ENCODE measurements around the gene AMBP. TPM values are rescaled to one million over a fixed set of nuclear protein-coding genes. Genes with fewer than 3 reads are reported as not detected.

Gene AMBP
- total RNA-seq = not detected
- not detected for total RNA-seq (2013)

DNA sequence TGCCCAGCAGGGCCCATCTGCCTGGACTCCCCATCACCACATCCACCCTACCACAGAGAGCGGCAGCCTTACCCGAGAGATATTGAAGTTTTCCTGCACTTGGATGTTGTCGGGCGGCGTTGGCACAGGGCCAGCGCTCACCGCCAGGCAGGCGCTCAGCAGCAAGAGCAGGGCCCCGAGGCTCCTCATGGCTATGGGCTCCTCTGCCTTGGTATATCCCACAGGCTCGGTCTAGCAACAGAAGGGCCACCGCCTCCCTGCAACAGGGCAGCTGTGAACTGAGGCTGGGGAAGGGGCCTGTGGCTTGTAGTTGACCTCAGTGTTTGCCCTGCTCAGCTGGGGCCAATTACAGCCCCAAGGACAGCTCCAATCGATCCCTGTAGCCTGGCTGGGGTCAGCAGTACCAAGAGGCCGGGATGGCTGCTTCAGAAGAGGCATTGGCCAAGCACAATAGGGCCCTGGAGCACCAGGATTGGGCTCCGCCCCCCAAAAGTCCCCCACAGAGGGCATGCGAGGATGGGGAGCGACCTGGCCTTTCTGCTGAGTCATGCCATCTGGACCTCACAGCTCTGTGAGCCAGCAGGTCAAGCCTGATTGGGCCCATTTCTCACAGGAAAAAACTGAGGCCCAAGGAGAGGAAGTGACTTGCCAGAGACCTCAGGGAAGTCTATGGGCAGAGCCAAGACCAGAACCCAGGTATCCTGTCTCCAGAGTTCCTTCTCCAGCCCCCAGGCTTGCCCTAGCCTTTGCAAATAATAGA lies at the start of gene AMBP:
TSS of gene AMBP (minus strand) at position 280 of the 760 bp plus-strand sequence. CDS start at position 189, 91 bp downstream.
- Mint-ChIP-seq H3K9me3 (no peaks in the 10 kb centered on the region), H3K4me1 (no peaks in the 10 kb centered on the region), H3K36me3 (no peaks in the 10 kb centered on the region), H3K27ac (no peak within 1 kb of the TSS), H3K4me3 (no peak within 1 kb of the TSS), H3K27me3 (ENCODE audit: low read depth in 2 of 2) (peaks cover 9 to 22% of the 10 kb centered on the region in 2 donors)
- intact Hi-C loops (cut with micrococcal nuclease) = no loop called here
- DNase-seq (no peak), ATAC-seq (no peak)
- no peaks in the 10 kb centered on the region for H3K9me3 ChIP-seq (ENCODE audit: control insufficient read depth, insufficient read depth, low read length)
- H3K4me1 ChIP-seq (ENCODE audit: control insufficient read depth, insufficient read depth, low read length) = no peaks in the 10 kb centered on the region
- no peak within 1 kb of the TSS for H3K4me3 ChIP-seq (ENCODE audit: low read length)
- H3K27me3 ChIP-seq (ENCODE audit: control insufficient read depth, insufficient read depth, low read length) = no peaks in the 10 kb centered on the region
- WGBS (ENCODE audit: insufficient coverage) = 76% methylated on average over 16 of the region's 16 CpGs
- no peak within 1 kb of the TSS for H3K27ac ChIP-seq (ENCODE audit: low read length)
- TF ChIP-seq, protein P1, sequence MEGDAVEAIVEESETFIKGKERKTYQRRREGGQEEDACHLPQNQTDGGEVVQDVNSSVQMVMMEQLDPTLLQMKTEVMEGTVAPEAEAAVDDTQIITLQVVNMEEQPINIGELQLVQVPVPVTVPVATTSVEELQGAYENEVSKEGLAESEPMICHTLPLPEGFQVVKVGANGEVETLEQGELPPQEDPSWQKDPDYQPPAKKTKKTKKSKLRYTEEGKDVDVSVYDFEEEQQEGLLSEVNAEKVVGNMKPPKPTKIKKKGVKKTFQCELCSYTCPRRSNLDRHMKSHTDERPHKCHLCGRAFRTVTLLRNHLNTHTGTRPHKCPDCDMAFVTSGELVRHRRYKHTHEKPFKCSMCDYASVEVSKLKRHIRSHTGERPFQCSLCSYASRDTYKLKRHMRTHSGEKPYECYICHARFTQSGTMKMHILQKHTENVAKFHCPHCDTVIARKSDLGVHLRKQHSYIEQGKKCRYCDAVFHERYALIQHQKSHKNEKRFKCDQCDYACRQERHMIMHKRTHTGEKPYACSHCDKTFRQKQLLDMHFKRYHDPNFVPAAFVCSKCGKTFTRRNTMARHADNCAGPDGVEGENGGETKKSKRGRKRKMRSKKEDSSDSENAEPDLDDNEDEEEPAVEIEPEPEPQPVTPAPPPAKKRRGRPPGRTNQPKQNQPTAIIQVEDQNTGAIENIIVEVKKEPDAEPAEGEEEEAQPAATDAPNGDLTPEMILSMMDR (IDR thresholded peaks at IDR 0.05) = no peak
- H3K36me3 ChIP-seq (ENCODE audit: control insufficient read depth, insufficient read depth, low read length) = no peaks in the 10 kb centered on the region

DNA sequence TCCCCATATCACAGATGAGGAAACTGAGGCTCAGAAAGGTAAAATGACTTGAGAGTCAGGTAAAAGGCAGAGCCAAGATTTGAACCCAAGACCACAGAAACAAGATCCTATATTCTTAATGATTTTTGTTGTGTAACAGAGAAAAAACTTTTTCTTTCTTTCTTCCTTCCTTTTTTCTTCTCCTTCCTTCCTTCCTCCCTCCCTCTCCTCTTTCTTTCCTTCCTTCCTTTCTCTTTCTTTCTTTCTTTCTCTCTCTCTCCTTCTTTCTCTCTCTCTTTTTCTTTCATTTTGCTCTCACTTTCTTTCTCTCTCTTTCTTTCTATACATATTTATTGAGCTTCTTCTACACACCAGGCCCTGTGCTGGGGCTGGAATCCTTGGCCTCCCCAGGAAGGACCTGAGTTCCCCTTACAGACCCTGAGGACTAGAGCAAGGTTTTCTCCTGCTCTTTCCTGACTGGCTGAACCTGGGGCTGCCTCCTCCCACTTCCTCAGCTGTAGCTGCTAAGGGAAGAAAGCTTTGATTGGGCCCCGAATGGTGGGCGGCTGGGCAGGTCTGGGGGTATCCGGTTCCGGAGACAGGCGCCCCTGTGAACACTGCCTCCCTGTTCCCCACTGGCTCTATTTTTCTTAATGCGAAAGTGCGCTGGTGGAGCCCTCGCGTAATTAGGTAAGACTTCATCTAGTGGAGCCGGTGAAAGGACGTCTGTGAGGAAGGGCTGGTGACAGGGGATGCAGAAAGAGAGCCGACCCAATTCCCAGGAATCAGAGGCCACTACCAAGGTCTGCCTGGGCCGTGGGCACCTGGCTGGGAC lies 48.4 kb upstream of the AMBP start:
- no peak for ATAC-seq
- Mint-ChIP-seq H3K27me3 (ENCODE audit: low read depth in 2 of 2) (peaks cover 16 to 26% of the 10 kb centered on the region in 2 donors), H3K27ac (no peak overlapping the region), H3K9me3 (peaks cover 2 to 5% of the 10 kb centered on the region in 2 donors), H3K4me3 (no peak overlapping the region), H3K4me1 (no peaks in the 10 kb centered on the region), H3K36me3 (no peaks in the 10 kb centered on the region)
- TF ChIP-seq, protein P1 (IDR thresholded peaks at IDR 0.05) = no peak
- Histone ChIP-seq H3K36me3 (ENCODE audit: control insufficient read depth, insufficient read depth, low read length) (no peaks in the 10 kb centered on the region), H3K27ac (ENCODE audit: low read length) (no peak overlapping the region), H3K4me3 (ENCODE audit: low read length) (no peak overlapping the region), H3K27me3 (ENCODE audit: control insufficient read depth, insufficient read depth, low read length) (no peaks in the 10 kb centered on the region), H3K9me3 (ENCODE audit: control insufficient read depth, insufficient read depth, low read length) (peaks cover 6% of the 10 kb centered on the region), H3K4me1 (ENCODE audit: control insufficient read depth, insufficient read depth, low read length) (no peaks in the 10 kb centered on the region)
- intact Hi-C loops (cut with micrococcal nuclease) = no loop called here
- no peak for DNase-seq
- 65% methylated on average over 13 of the region's 13 CpGs for WGBS (ENCODE audit: insufficient coverage)

DNA sequence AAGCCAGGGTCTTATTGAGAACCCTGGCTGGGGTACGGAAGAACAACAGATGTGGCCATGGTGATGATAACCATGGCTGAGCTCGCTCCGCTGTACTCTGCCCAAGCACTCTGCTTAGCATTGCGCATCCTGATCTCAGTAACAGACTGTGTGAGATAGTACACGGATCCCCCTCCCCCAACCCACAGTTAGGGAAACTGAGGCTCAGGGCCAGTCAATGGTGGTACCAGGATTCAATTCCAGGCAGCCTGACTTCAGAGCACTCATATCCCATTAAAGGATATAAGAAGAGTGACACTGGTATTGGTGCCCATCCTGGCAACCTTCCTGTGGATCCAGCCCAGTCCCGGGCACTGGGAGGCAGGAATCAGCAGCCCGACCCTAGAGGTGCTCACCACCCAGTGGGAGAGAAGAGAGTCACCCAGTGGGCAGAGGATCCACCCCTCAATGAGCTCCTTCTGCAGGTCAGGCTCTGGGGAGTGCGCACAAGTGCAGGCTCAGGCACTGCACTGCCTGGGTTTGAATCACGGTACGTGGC lies 47.4 kb upstream of the AMBP start:
- 93% methylated on average over 10 of the region's 10 CpGs for WGBS (ENCODE audit: insufficient coverage)
- intact Hi-C loops (cut with micrococcal nuclease) = no loop called here
- no peaks in the 10 kb centered on the region for H3K4me1 Mint-ChIP-seq

More for the DNA sequence above, 47.4 kb upstream of the AMBP start:
- Histone ChIP-seq H3K27me3 (ENCODE audit: control insufficient read depth, insufficient read depth, low read length) (no peaks in the 10 kb centered on the region), H3K36me3 (ENCODE audit: control insufficient read depth, insufficient read depth, low read length) (no peaks in the 10 kb centered on the region), H3K27ac (ENCODE audit: low read length) (no peak overlapping the region), H3K9me3 (ENCODE audit: control insufficient read depth, insufficient read depth, low read length) (peaks cover 6% of the 10 kb centered on the region), H3K4me3 (ENCODE audit: low read length) (no peak overlapping the region), H3K4me1 (ENCODE audit: control insufficient read depth, insufficient read depth, low read length) (no peaks in the 10 kb centered on the region)
- no peak for ATAC-seq
- peaks cover 15 to 26% of the 10 kb centered on the region in 2 donors for H3K27me3 Mint-ChIP-seq (ENCODE audit: low read depth in 2 of 2)
- TF ChIP-seq, protein P1 (IDR thresholded peaks at IDR 0.05) = no peak
- no peak overlapping the region for H3K4me3 Mint-ChIP-seq
- H3K9me3 Mint-ChIP-seq = peaks cover 2 to 5% of the 10 kb centered on the region in 2 donors
- H3K36me3 Mint-ChIP-seq = no peaks in the 10 kb centered on the region
- no peak for DNase-seq
- H3K27ac Mint-ChIP-seq = no peak overlapping the region

Data from natural killer cell (primary cell).